Omental fat pad (tissue), 4 donors: ENCODE results near the gene MRPL28. TPM values are rescaled to one million over a fixed set of nuclear protein-coding genes. Genes with fewer than 3 reads are reported as not detected.

Source experiments
- ATAC-seq: fragments of 150-250 bp; one replicate; pipeline ENCODE4 v1.9.1; 2016; ENCODE audit warnings: mild to moderate bottlenecking, moderate library complexity; ENCODE audit not compliant: low FRiP score
- DNase-seq: peaks from one replicate; pipeline ENCODE4 v3.0.0-alpha.2; 2019; ENCODE audit warnings: low spot score
- CTCF ChIP-seq, 3 donors: fragments of 450-650 bp; IDR thresholded peaks; one replicate each; pipeline ENCODE4 v1.5.1; 2016 to 2017; ENCODE audit warnings: antibody characterized with exemption in 3 of 3, mild to moderate bottlenecking in 3 of 3, moderate library complexity in 2 of 3
- total RNA-seq, 4 donors: library from RNA; depleted of rRNA; stranded (reverse); fragments of >200 nt; gene quantifications; one replicate each; pipeline ENCODE4 v1.1.0, GENCODE V29; 2016

The MRPL28 gene
- total RNA-seq, 4 donors from 2014 or later = 53.3 to 58.2 (median 53.9) TPM

- DNase-seq = no peak
- no peak for ATAC-seq
- no peak for TF ChIP-seq CTCF (IDR thresholded peaks at IDR 0.05)
These were observed 7.1 kb upstream of the MRPL28 start for GRCh38 chr16:377419-377951.

DNA sequence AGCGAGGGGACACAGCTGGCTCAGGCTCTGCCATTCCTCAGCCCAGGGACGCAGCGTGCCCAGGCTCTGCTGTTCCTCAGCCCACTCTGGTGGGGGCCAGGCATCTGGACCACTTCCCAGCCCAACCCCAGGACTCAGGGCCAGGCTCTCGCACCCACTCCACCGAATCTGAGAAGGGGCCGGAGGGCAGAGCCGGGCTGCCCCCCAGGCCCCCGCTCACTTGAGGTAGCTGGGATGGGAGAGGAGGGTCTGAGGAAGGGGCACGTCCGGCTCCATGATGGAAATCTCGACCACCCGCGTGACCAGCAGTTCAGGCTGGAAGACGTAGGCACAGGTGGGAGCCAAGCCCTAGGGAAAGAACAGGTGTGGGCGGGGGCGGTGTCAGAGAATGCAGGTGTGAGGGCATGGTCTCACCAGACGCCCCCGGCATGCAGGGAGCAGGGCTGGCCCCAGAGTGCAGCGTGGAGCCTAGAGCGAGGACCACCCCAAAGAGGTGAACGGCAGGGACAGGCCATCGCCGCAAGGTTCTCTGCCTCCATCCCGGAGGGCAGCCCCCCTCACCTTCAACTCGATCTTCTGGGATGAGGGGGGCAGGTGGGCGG is 6.6 kb upstream of the MRPL28 start:
- TF ChIP-seq CTCF (IDR thresholded peaks at IDR 0.05) = no peak
- ATAC-seq (no peak), DNase-seq (no peak)

DNA sequence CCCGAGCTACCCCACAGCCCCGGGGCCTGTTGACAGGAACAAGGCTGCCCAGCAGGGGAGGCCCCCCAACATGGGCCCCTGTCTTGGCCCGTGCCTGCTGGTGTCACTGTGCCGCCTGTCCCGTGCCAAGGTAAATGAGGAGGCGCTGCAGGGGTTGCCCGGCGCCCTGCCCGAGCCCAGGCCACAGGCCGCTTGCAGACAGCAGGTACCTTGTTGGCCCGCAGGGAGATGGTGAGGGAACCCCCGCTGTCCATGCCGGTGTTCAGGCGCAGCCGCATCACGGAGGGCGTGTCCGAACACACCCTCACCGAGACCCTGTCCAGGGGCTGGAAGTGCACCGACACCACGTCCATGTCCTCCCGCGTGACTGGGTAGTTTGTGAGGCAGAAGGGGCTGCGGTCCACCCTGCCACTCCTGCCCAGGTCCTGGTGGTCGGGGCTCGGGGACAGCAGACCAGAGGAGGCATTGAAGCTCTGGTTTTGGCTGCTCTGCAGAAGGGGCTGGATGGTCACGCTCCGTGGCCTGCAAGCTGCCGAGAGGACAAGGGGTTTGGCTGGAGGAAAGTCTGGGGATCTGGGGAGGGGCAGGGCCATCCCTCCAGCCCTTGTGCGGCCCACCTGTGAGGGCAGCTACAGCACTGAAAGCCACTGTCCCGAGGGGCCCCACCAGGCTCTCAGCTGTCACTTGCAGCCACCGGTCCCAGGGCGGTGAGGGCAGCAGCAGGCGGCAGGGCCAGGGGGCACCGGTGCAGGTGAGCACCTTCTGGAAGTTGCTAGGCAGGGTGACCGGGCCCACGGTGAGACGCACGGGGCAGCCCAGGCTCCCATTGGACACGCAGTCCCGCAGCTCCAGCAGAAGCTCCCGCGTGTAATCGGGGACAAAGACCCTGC is 5.8 kb upstream of the MRPL28 start:
- ATAC-seq (no peak), DNase-seq (no peak)
- TF ChIP-seq CTCF (IDR thresholded peaks at IDR 0.05) = no peak

GRCh38 chr16:375212-375611 is 4.9 kb upstream of the MRPL28 start:
- TF ChIP-seq CTCF (IDR thresholded peaks at IDR 0.05) = no peak
- no peak for DNase-seq
- ATAC-seq = no peak

- ATAC-seq = no peak
- DNase-seq = no peak
- no peak for TF ChIP-seq CTCF (IDR thresholded peaks at IDR 0.05)
These were observed 4.2 kb upstream of the MRPL28 start for GRCh38 chr16:374616-374926.

DNA sequence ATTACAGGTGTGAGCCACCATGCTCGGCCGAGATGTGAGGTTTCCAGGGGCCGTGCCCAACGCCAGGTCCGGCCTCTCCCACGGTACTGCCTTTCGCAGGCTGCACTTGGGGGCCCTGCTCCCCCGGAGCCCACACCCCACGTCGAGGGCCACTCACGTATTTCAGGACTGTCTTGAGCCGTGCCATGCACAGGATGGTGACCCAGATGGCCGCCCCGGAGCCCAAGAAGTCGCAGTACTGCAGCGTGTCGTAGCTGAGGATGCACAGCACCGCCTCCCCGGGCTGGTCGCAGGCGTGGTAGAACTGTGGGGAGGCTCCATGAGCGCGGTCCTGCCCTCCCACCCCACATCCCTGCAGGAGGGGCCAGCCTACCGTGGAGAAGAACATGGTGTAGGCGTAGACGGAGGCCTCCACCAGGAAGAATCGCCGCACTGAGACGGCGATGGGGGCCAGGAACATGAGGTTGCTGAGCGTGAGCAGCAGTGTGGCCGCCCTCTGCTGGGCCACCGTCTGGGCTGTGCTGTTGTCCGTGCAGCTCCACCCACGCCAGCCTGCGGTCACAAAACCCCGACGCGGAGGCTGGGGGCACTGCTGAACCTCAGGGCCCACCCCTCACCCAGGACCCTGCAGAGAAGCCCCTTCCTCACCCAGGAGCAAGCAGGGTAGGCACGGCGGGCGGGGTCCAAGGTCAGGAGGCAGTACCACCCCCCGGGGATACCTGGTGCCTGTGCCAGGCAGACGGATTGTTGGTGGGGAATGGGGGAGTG is 3.7 kb upstream of the MRPL28 start:
- no peak for ATAC-seq
- no peak for TF ChIP-seq CTCF (IDR thresholded peaks at IDR 0.05)
- DNase-seq = no peak
